Sigmoid colon (tissue), 3 donors: ENCODE measurements around the gene ESR1.

Experiments used
- POLR2A ChIP-seq, 2 donors: fragments of 450-650 bp; IDR thresholded peaks; one replicate each; pipeline ENCODE4 v1.6.1; 2016; ENCODE audit warnings: antibody characterized with exemption in 2 of 2, mild to moderate bottlenecking in 2 of 2, moderate library complexity in 2 of 2
- TF ChIP-seq, protein P1 (sequence below), 4 experiments: fragments of 450-650 bp in 3 of 4; fragments of 200-600 bp in 1 of 4; IDR thresholded peaks; one replicate each; pipeline ENCODE4 v1.5.1; 2016 to 2019; ENCODE audit warnings: antibody characterized with exemption in 4 of 4, mild to moderate bottlenecking in 3 of 4, moderate library complexity in 2 of 4

DNA sequence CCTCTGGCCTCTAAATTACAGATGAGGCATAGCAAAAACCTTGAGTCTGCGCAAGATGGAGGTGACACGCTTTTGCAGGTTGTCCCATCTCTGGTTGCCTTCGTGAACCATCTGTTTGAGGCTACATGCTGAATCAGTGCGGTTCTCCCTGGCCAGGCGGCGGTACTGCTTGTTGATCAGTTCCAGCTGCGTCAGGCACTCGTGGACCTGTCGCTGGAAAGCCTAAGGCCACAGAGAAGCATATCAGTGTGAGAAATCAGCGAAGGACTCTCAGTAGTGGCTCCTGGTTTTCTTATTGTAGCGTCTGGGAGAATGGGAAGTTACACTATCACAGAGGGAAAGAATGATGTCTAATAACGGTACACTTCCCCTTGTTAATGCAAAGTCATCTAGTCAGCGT lies 344.4 kb downstream of the ESR1 start:
- TF ChIP-seq, protein P1, sequence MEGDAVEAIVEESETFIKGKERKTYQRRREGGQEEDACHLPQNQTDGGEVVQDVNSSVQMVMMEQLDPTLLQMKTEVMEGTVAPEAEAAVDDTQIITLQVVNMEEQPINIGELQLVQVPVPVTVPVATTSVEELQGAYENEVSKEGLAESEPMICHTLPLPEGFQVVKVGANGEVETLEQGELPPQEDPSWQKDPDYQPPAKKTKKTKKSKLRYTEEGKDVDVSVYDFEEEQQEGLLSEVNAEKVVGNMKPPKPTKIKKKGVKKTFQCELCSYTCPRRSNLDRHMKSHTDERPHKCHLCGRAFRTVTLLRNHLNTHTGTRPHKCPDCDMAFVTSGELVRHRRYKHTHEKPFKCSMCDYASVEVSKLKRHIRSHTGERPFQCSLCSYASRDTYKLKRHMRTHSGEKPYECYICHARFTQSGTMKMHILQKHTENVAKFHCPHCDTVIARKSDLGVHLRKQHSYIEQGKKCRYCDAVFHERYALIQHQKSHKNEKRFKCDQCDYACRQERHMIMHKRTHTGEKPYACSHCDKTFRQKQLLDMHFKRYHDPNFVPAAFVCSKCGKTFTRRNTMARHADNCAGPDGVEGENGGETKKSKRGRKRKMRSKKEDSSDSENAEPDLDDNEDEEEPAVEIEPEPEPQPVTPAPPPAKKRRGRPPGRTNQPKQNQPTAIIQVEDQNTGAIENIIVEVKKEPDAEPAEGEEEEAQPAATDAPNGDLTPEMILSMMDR (IDR thresholded peaks at IDR 0.05) = no peak
- no peak for TF ChIP-seq POLR2A (IDR thresholded peaks at IDR 0.05)
